ENCODE data around the gene USP2. TPM values are rescaled to one million over a fixed set of nuclear protein-coding genes. Genes with fewer than 3 reads are reported as not detected.

The USP2 gene
- polyA plus RNA-seq, 1 donor (not counting 4 experiments of a cell fraction or from before 2014, with no cell fraction given), result 0.35 TPM

GRCh38 chr11:119396835-119397234, 15.3 kb upstream of the USP2 start:
- dilution Hi-C loops (cut with MboI; ENCODE audit: extremely low pct_ligation_motif_present, low sequenced_read_pairs), result no loop called here
- FAIRE-seq, result no peak
- H3K27me3 ChIP-seq (ENCODE audit: control insufficient read depth, extremely low read depth, insufficient read depth, low read length), result no peaks in the 10 kb centered on the region

DNA sequence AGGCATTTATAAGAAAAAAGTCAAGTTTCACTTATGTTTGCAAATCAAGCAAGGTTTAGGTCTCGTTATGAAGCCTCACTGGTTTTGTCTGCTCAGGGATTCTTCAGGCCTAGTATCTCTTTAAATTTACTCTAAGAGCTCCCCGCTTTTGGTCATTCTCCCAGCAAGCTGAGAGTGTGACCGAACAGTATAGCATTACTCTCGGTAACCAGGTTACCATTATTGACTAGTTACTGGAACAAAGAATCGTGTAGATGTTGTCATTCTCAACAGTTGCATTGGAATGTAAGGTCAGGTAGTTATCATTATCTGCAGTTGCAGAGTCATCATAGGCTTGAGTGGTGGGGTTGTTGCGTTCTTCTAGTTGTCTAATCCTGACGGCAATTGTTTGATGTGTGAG, 9.8 kb upstream of the USP2 start:
- no peak overlapping the region for H3K9ac ChIP-seq (ENCODE audit: control insufficient read depth, extremely low read depth, insufficient read depth, low read length)
- DNase-seq (ENCODE audit: low read depth, low spot score), result no peak
- no peaks in the 10 kb centered on the region for H3K9me3 ChIP-seq (ENCODE audit: control insufficient read depth, low read depth, low read length)
- no peak overlapping the region for H3K4me3 ChIP-seq (ENCODE audit: control insufficient read depth in 2 of 3, extremely low read depth in 1 of 3, insufficient read depth in 2 of 3, low read depth in 1 of 3, low read length in 3 of 3)
- H3K4me1 ChIP-seq (ENCODE audit: control insufficient read depth, extremely low read depth, insufficient read depth, low read length), result no peaks in the 10 kb centered on the region
- no peaks in the 10 kb centered on the region for H3K27me3 ChIP-seq (ENCODE audit: control insufficient read depth, extremely low read depth, insufficient read depth, low read length)
- H4K20me1 ChIP-seq (ENCODE audit: control insufficient read depth, extremely low read depth, insufficient read depth, low read length), result no peaks in the 10 kb centered on the region
- TF ChIP-seq EZH2 (IDR thresholded peaks at IDR 0.05; ENCODE audit: low read length) (no peak), CTCF (optimal IDR thresholded peaks at IDR 0.05 in 1 of 3, IDR thresholded peaks at IDR 0.05 in 1 of 3, conservative IDR thresholded peaks at IDR 0.05 in 1 of 3; ENCODE audit: extremely low read depth in 1 of 3, insufficient read depth in 2 of 3, low read length in 3 of 3) (no peak)
- no peaks in the 10 kb centered on the region for H3K9me1 ChIP-seq (ENCODE audit: control insufficient read depth, extremely low read depth, insufficient read depth, low read length)
- H3K4me2 ChIP-seq (ENCODE audit: control insufficient read depth, extremely low read depth, insufficient read depth, low read depth, low read length), result no peak overlapping the region
- dilution Hi-C loops (cut with MboI; ENCODE audit: extremely low pct_ligation_motif_present, low sequenced_read_pairs), result no loop called here
- H3K79me2 ChIP-seq (ENCODE audit: control insufficient read depth, insufficient read depth, low read length), result no peaks in the 10 kb centered on the region
- no peak overlapping the region for H2AFZ ChIP-seq (ENCODE audit: control insufficient read depth, low read length)
- FAIRE-seq, result no peak
- H3K36me3 ChIP-seq (ENCODE audit: control insufficient read depth in 2 of 2, extremely low read depth in 1 of 2, insufficient read depth in 2 of 2, low read length in 2 of 2), result no peaks in the 10 kb centered on the region
- no peak overlapping the region for H3K27ac ChIP-seq (ENCODE audit: control insufficient read depth, insufficient read depth, low read length)

More at GRCh38 chr11:119396835-119397234, 15.3 kb upstream of the USP2 start:
- Histone ChIP-seq H3K9me1 (ENCODE audit: control insufficient read depth, extremely low read depth, insufficient read depth, low read length) (no peaks in the 10 kb centered on the region), H3K4me3 (ENCODE audit: control insufficient read depth in 2 of 3, extremely low read depth in 1 of 3, insufficient read depth in 2 of 3, low read depth in 1 of 3, low read length in 3 of 3) (no peak overlapping the region), H3K9ac (ENCODE audit: control insufficient read depth, extremely low read depth, insufficient read depth, low read length) (no peak overlapping the region), H2AFZ (ENCODE audit: control insufficient read depth, low read length) (no peak overlapping the region), H3K4me1 (ENCODE audit: control insufficient read depth, extremely low read depth, insufficient read depth, low read length) (no peaks in the 10 kb centered on the region), H4K20me1 (ENCODE audit: control insufficient read depth, extremely low read depth, insufficient read depth, low read length) (no peaks in the 10 kb centered on the region), H3K9me3 (ENCODE audit: control insufficient read depth, low read depth, low read length) (no peaks in the 10 kb centered on the region), H3K79me2 (ENCODE audit: control insufficient read depth, insufficient read depth, low read length) (no peaks in the 10 kb centered on the region), H3K36me3 (ENCODE audit: control insufficient read depth in 2 of 2, extremely low read depth in 1 of 2, insufficient read depth in 2 of 2, low read length in 2 of 2) (no peaks in the 10 kb centered on the region), H3K4me2 (ENCODE audit: control insufficient read depth, extremely low read depth, insufficient read depth, low read depth, low read length) (no peak overlapping the region), H3K27ac (ENCODE audit: control insufficient read depth, insufficient read depth, low read length) (no peak overlapping the region)
- TF ChIP-seq EZH2 (IDR thresholded peaks at IDR 0.05; ENCODE audit: low read length), result no peak
- no peak for TF ChIP-seq CTCF (optimal IDR thresholded peaks at IDR 0.05 in 1 of 3, IDR thresholded peaks at IDR 0.05 in 1 of 3, conservative IDR thresholded peaks at IDR 0.05 in 1 of 3; ENCODE audit: extremely low read depth in 1 of 3, insufficient read depth in 2 of 3, low read length in 3 of 3)
- DNase-seq (ENCODE audit: low read depth, low spot score), result no peak
